Nephron progenitor cell (in vitro differentiated cells): ENCODE results near the gene MOB1B.

ENCODE experiments used
- DNase-seq: peaks from one replicate; pipeline ENCODE4 v3.0.0; 2021
- H3K27ac Mint-ChIP-seq: 2 replicates; pipeline ENCODE4 v1.8.0; 2021; ENCODE audit warnings: mild to moderate bottlenecking, moderate library complexity, mixed read lengths
- H3K27me3 Mint-ChIP-seq: 2 replicates; pipeline ENCODE4 v1.8.0; 2021; ENCODE audit warnings: mild to moderate bottlenecking, low read depth, mixed read lengths; ENCODE audit not compliant: poor library complexity
- H3K36me3 Mint-ChIP-seq: 2 replicates; pipeline ENCODE4 v1.8.0; 2021; ENCODE audit warnings: low read depth, mixed read lengths
- H3K4me1 Mint-ChIP-seq: 2 replicates; pipeline ENCODE4 v1.8.0; 2021; ENCODE audit warnings: mixed read lengths
- H3K4me3 Mint-ChIP-seq: 2 replicates; pipeline ENCODE4 v1.8.0; 2021; ENCODE audit warnings: mild to moderate bottlenecking, moderate library complexity, mixed read lengths
- H3K9me3 Mint-ChIP-seq: 2 replicates; pipeline ENCODE4 v1.8.0; 2021; ENCODE audit warnings: mild to moderate bottlenecking, moderate library complexity, mixed read lengths
- CTCF ChIP-seq: fragments of 200-600 bp; sonication (generic); IDR thresholded peaks from 2 replicates; pipeline ENCODE4 v1.5.0; 2021; ENCODE audit warnings: antibody characterized with exemption

MOB1B gene

GRCh38 chr4:70936200-70936787, 34.1 kb downstream of the MOB1B start:
- no peak for TF ChIP-seq CTCF
- Mint-ChIP-seq H3K4me1 (no peaks in the 10 kb centered on the region), H3K4me3 (no peak overlapping the region), H3K36me3 (peaks cover 78% of the 10 kb centered on the region), H3K27me3 (peaks cover 5% of the 10 kb centered on the region), H3K9me3 (peaks cover 37% of the 10 kb centered on the region), H3K27ac (no peak overlapping the region)
- DNase-seq, result no peak

- no peak for TF ChIP-seq CTCF
- Mint-ChIP-seq H3K27ac (peak overlapping the region; percentile 23), H3K27me3 (peaks cover 5% of the 10 kb centered on the region), H3K9me3 (peaks cover 33% of the 10 kb centered on the region), H3K4me3 (no peak overlapping the region), H3K4me1 (no peaks in the 10 kb centered on the region), H3K36me3 (peaks cover 71% of the 10 kb centered on the region)
- no peak for DNase-seq
Observed at GRCh38 chr4:70938086-70938485, 35.9 kb downstream of the MOB1B start.

GRCh38 chr4:70940134-70940533, 38.0 kb downstream of the MOB1B start:
- Mint-ChIP-seq H3K4me3 (no peak overlapping the region), H3K4me1 (peaks cover 4% of the 10 kb centered on the region), H3K27ac (peak overlapping the region; percentile 77), H3K9me3 (peaks cover 33% of the 10 kb centered on the region), H3K36me3 (peaks cover 81% of the 10 kb centered on the region), H3K27me3 (peaks cover 5% of the 10 kb centered on the region)
- TF ChIP-seq CTCF, result no peak
- DNase-seq, result no peak

- Mint-ChIP-seq H3K27ac (no peak overlapping the region), H3K36me3 (peaks cover 73% of the 10 kb centered on the region), H3K27me3 (no peaks in the 10 kb centered on the region), H3K9me3 (peaks cover 20% of the 10 kb centered on the region), H3K4me1 (peaks cover 7% of the 10 kb centered on the region), H3K4me3 (no peak overlapping the region)
- no peak for TF ChIP-seq CTCF
- no peak for DNase-seq
Observed at GRCh38 chr4:70943114-70943513, 40.9 kb downstream of the MOB1B start.

GRCh38 chr4:70945046-70945445, 42.9 kb downstream of the MOB1B start:
- Mint-ChIP-seq H3K36me3 (peaks cover 72% of the 10 kb centered on the region), H3K9me3 (peaks cover 20% of the 10 kb centered on the region), H3K4me1 (peaks cover 7% of the 10 kb centered on the region), H3K4me3 (no peak overlapping the region), H3K27me3 (no peaks in the 10 kb centered on the region), H3K27ac (no peak overlapping the region)
- DNase-seq, result no peak
- no peak for TF ChIP-seq CTCF

GRCh38 chr4:70945452-70946055, 43.4 kb downstream of the MOB1B start:
- H3K4me1 Mint-ChIP-seq, result peaks cover 7% of the 10 kb centered on the region
- no peak for DNase-seq
- no peak overlapping the region for H3K27ac Mint-ChIP-seq
- no peak for TF ChIP-seq CTCF
- peaks cover 19% of the 10 kb centered on the region for H3K9me3 Mint-ChIP-seq
- no peak overlapping the region for H3K4me3 Mint-ChIP-seq
- peaks cover 70% of the 10 kb centered on the region for H3K36me3 Mint-ChIP-seq
- no peaks in the 10 kb centered on the region for H3K27me3 Mint-ChIP-seq
